Choroid plexus epithelial cell (primary cell): Measurements from ENCODE around the gene PRKG1.
"Not testable (repeated sequence)": the region's sequence is repeated elsewhere in the genome, so short reads cannot be mapped to it uniquely, and the experiment has no call there.

ENCODE experiments used
- DNase-seq: peaks from one replicate; pipeline ENCODE4 v3.0.0-alpha.2; 2010; ENCODE audit warnings: low read depth
- H3K4me3 ChIP-seq: 2 replicates; pipeline ENCODE4 v1.5.1; 2011; ENCODE audit warnings: low read depth, mild to moderate bottlenecking, control low read depth, low read length, moderate library complexity
- TF ChIP-seq, protein P1 (sequence below): conservative IDR thresholded peaks from 2 replicates; pipeline ENCODE4 v1.5.1; 2011; ENCODE audit warnings: low read depth, mild to moderate bottlenecking, control low read depth, inconsistent platforms, low read length, moderate library complexity

The PRKG1 gene

DNA sequence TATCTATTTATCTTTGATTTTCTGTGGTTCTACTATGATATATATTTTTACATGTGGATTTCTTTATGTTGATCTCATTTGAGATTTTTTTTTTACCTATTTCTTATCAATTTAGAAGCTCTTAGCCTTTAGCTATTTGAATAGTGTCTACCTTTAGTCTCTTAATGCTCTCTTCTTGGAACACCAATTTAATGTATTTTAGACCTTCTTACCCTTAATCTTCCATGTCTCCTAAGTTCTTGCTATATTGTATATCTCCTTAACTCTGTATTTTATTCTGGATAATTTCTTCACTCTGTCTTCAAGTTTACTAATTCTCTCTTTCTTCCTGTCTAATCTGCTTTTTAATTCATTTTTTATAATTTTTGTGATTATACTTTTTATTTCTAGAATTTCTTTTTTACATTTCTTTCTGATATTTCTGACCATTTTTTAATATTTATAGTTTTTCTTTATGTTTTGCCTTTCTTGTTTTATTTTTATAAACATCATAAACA lies 597.8 kb downstream of the PRKG1 start:
- DNase-seq: no peak
- TF ChIP-seq, protein P1, sequence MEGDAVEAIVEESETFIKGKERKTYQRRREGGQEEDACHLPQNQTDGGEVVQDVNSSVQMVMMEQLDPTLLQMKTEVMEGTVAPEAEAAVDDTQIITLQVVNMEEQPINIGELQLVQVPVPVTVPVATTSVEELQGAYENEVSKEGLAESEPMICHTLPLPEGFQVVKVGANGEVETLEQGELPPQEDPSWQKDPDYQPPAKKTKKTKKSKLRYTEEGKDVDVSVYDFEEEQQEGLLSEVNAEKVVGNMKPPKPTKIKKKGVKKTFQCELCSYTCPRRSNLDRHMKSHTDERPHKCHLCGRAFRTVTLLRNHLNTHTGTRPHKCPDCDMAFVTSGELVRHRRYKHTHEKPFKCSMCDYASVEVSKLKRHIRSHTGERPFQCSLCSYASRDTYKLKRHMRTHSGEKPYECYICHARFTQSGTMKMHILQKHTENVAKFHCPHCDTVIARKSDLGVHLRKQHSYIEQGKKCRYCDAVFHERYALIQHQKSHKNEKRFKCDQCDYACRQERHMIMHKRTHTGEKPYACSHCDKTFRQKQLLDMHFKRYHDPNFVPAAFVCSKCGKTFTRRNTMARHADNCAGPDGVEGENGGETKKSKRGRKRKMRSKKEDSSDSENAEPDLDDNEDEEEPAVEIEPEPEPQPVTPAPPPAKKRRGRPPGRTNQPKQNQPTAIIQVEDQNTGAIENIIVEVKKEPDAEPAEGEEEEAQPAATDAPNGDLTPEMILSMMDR: no peak

DNA sequence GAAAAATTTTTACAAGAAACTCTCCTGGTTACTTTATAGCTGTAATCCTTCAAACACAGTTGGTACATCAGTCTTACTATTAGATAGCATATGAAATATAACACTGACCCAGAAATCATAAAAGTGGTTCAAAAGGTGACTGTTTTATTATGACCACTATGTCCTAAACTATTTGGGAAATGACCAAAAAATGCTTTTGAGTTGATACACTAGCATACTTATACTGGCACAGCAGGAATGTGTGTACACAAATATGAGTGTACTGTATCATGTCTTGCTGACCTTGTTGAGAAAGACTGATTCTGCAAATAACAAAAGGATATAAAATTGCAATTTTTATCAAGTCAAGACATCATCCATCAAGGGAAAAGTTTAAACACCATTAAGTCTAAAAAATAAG lies 600.8 kb downstream of the PRKG1 start:
- TF ChIP-seq, protein P1: no peak
- peak; percentile 23 for DNase-seq
- H3K4me3 ChIP-seq: no peak overlapping the region

More for the DNA sequence above, 597.8 kb downstream of the PRKG1 start:
- no peak overlapping the region for H3K4me3 ChIP-seq

DNA sequence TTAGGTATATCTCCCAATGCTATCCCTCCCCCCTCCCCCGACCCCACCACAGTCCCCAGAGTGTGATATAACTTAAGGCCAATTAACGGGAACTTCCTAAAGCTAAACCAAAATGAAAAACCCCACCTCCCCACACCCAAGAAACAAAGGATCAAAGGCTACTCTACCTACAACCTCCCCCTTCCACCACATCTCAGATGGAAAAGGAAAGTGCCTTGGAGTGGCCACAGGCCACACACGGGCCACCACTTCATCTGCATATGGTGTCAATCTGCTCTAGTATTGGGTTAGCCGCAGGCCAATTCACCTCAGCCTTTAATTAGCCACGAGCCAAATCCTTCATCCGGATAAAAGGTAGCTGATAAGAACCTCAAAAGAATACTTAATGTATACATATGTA lies 605.6 kb downstream of the PRKG1 start:
- TF ChIP-seq, protein P1: no peak

DNA sequence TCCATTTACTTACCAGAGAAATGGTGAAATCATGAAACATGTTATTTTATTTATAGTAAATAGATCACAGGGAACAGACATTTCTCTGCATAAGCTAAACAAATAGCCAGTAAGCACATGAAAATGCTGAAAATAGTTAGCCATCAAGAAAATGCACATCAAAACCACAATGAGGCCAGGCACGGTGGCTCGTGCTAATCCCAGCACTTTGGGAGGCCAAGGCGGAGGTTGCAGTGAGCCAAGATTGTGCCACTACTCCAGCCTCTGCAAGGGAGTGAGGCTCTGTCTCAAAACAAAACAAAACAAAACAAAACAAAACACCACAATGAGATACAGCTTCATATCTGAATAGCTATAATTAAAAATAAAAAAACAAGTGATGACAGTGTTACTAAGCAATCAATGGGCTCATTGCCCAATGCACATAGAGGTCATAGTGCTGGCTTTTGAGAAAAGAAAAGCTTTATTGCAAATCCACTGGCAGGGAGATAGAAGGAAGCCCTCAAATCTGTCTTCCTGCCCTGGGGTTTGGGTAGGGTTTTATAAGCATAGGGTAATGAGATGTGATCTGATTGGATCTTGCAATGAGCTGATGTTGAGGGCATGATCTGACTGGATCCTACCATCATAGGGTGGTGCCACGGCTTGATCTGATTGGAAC lies 608.9 kb downstream of the PRKG1 start:
- DNase-seq: peak; percentile 55
- TF ChIP-seq, protein P1: no peak
- H3K4me3 ChIP-seq: no peak overlapping the region

More for the DNA sequence above, 605.6 kb downstream of the PRKG1 start:
- no peak for DNase-seq
- H3K4me3 ChIP-seq: no peak overlapping the region

DNA sequence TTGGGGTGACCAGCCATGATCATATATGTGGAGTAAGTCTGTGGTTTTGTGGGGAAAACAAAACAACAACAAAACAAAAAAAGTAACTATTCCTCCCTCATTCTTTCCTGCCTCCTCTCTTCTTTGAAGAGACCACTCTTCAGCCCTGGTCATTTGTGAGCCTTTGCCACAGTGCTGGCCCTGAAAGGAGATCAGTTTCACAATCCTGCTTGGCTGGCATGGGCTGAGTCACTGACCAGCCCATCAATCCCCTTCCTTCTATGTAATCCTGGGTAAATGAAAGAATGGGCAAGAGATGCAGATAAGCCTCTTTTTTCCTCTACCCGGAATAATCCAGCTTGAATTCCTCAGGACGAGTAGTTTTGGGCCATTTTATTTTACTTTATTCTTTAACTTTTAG lies 611.5 kb downstream of the PRKG1 start:
- DNase-seq: no peak
- TF ChIP-seq, protein P1: no peak

DNA sequence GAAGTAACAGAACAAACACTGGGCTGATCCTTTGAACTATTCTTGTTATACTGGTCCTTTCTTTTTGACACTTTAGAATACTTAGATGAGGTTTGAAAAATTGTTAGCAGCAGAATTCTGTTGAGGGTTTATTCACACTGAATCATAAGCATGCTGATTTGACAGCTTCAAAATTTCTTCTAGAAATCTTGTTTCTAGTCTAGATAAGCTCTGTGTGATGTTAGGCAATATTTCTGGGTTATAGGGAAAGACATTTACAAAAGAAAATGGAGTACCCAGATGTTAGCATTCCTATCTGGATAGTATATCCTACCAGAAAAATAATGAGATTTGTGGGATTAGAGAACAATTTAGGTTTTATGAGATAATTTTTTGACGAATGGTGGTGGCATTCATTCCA lies 613.0 kb downstream of the PRKG1 start:
- TF ChIP-seq, protein P1: no peak
- no peak for DNase-seq
- H3K4me3 ChIP-seq: no peak overlapping the region

More for the DNA sequence above, 611.5 kb downstream of the PRKG1 start:
- H3K4me3 ChIP-seq: no peak overlapping the region

DNA sequence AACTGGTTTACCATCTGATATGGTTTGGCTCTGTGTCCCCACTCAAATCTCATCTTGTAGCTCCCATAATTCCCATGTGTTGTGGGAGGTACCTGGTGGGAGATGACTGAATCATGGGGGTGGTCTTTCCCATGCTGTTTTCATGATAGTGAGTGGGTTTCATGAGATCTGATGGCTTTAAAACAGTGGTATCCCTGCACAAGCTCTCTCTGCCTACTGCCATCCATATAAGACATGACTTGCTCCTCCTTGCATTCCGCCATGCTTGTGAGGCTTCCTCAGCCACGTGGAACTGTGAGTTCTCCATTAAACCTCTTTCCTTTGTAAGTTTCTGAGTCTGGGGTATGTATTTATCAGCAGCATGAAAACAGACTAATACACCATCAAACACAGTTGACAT lies 614.5 kb downstream of the PRKG1 start:
- not testable (repeated sequence) for DNase-seq, H3K4me3 ChIP-seq
